NCI-H1694 (cell line): ENCODE data around the gene CCDC142.

Source experiments
- DNase-seq: peaks from one replicate; lab custom pipeline; 2025; lab: John Stamatoyannopoulos, UW

Gene CCDC142, protein sequence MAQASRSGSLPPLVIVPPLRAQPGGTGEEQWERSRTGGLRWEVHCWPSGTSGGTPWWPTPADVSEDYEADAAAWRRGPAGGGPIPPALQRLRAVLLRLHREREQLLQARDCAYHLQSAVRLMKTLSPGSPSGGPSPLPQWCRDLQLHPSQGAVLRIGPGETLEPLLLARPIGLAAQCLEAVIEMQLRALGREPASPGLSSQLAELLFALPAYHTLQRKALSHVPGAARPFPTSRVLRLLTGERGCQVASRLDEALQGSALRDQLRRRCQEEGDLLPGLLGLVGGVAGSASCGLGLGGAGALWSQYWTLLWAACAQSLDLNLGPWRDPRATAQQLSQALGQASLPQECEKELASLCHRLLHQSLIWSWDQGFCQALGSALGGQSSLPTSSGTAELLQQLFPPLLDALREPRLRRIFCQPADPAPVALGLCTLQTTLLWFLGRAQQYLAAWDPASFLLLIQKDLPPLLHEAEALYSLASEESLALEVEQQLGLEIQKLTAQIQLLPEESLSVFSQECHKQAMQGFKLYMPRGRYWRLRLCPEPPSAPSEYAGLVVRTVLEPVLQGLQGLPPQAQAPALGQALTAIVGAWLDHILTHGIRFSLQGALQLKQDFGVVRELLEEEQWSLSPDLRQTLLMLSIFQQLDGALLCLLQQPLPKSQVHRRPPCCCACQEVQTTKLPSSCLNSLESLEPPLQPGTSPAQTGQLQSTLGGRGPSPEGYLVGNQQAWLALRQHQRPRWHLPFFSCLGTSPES

GRCh38 chr2:74482801-74483674, at the start of gene CCDC142, which contains the start of gene TTC31:
TSS of gene CCDC142 (minus strand) at chr2:74482998. CDS start at chr2:74482837, 161 bp downstream.
TSS of gene TTC31 (plus strand) at chr2:74483081. CDS start at chr2:74483096, 15 bp downstream.
- DNase-seq: peak; percentile 96

- DNase-seq: peak; percentile 62
Measured at GRCh38 chr2:74532222-74532621, 49.4 kb upstream of the CCDC142 start.

- no peak for DNase-seq
Measured at GRCh38 chr2:74531666-74532065, 48.9 kb upstream of the CCDC142 start.

DNA sequence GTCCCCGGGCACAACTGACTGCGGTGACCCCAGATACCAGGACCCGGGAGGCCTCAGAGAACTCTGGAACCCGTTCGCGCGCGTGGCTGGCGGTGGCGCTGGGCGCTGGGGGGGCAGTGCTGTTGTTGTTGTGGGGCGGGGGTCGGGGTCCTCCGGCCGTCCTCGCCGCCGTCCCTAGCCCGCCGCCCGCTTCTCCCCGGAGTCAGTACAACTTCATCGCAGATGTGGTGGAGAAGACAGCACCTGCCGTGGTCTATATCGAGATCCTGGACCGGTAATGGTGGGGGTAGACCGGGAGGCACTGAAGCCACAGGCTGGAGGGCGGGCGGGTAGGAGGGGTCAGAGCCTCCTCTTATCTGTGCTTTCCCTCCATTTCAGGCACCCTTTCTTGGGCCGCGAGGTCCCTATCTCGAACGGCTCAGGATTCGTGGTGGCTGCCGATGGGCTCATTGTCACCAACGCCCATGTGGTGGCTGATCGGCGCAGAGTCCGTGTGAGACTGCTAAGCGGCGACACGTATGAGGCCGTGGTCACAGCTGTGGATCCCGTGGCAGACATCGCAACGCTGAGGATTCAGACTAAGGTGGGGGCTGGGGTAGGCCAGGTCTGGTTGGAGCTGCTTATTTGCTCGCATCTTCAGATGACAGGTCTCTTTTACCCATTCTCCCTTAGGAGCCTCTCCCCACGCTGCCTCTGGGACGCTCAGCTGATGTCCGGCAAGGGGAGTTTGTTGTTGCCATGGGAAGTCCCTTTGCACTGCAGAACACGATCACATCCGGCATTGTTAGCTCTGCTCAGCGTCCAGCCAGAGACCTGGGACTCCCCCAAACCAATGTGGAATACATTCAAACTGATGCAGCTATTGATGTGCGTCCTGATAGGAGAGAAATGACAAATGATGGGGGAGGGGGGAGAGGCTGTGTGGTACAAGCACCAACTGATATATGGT, 47.7 kb upstream of the CCDC142 start:
- DNase-seq: no peak

DNA sequence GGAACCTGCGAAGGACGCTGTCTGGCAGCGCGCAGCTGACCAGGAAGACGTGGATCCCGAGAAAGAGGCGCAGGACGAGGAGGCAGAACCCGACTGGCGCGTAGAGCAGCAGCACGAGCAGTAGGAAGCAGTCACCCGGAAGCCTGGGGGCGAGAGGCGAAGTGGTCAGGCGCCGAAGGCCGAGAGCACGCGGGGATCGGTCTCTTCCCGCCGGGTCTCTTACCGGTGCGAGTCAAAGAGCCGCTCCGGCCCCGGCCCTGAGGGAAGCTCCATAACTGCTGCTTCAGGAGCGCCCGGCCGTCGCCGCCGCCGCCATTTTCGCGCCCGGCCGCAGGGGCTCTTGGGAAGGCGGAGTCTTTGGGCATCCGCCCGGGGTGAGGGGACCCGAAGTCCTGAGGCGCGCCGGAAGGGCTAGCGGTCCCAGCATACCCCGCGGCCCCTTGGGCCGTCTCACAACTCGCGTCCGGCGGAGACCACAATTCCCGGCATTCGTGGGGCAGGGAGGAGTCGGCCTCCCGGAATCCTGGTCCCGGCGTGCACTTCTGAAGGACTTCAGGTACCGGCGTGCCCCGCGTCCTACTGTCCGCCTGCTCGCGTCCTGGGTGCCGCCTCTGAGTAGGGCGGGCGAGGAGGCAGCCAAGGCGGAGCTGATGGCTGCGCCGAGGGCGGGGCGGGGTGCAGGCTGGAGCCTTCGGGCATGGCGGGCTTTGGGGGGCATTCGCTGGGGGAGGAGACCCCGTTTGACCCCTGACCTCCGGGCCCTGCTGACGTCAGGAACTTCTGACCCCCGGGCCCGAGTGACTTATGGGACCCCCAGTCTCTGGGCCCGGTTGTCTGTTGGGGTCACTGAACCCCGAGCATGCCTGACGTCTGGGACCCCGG, 46.8 kb upstream of the CCDC142 start, which contains the start of the genes AUP1 and HTRA2:
Gene AUP1, minus strand, starts transcription at position 350 of the 882 bp plus-strand sequence. Its CDS starts 77 bp downstream, at position 273.
Gene HTRA2, plus strand, starts transcription at position 577 of the 882 bp plus-strand sequence. Its CDS starts 74 bp downstream, at position 651.
- peak; percentile 93 for DNase-seq

DNA sequence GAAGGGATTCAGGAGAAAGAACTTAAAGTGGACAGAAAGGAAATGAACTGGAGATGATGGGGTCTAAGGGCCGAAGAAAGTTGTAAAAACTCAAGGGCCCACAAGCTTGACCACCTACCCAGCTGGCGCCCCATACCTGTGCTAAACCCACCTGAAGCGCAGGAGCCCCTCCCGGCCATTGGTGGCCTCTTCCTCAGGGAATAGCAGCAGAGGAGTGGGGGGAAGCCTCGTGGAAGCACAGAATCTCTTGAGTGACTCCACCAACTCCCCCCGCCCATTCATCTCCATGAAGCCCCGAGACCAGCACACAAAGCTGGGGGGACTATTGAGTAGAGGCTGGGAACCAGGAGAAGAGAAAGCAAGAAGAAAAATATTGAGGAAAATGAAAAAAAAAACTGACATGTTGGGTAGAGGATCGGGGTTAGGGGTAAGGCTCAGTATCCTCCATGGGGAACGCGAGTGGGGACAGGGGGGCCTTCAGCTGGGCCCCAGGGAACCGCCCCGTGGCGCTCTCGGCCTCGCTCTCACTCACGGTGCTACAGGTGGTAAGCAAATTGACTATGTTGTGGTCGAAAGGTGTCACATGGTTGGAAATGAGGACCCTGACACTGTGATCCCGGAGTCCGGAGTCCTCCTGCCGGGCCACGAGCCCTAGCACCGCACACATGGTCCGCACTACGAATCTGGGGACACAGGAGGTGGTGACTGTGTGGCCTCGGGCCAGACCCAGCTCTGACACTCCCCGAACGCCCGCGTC, 46.0 kb upstream of the CCDC142 start:
- no peak for DNase-seq

- no peak for DNase-seq
Measured at GRCh38 chr2:74527741-74528140, 44.9 kb upstream of the CCDC142 start.

GRCh38 chr2:74526649-74527230, 43.9 kb upstream of the CCDC142 start:
- no peak for DNase-seq

- no peak for DNase-seq
Measured at GRCh38 chr2:74525717-74526648, 43.2 kb upstream of the CCDC142 start, which contains the start of gene DQX1. TSS of gene DQX1 (minus strand) at chr2:74526231. CDS start at chr2:74525729, 502 bp downstream.

- no peak for DNase-seq
Measured at GRCh38 chr2:74524955-74525716, 42.3 kb upstream of the CCDC142 start.

DNA sequence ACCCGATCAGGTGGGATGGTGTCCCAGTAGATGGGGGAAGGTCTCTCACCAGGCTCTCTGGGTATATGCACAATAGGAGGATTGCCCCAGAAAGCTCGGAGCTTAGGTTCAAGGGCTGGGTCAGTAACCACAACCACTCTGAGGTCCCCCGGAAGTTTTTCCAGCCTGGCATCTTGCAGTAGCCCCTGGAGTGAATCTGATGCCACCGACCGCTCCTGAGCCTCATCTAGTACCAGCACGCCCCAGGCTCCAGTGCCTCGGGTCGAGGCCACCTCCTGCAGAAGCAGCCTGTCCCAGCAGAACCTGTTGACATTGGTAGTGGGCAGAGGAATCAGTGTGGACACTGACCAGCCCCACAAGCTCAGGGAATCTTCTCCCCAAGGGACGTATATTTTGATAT, 41.2 kb upstream of the CCDC142 start:
- no peak for DNase-seq

- no peak for DNase-seq
Measured at GRCh38 chr2:74522516-74522915, 39.7 kb upstream of the CCDC142 start.

DNA sequence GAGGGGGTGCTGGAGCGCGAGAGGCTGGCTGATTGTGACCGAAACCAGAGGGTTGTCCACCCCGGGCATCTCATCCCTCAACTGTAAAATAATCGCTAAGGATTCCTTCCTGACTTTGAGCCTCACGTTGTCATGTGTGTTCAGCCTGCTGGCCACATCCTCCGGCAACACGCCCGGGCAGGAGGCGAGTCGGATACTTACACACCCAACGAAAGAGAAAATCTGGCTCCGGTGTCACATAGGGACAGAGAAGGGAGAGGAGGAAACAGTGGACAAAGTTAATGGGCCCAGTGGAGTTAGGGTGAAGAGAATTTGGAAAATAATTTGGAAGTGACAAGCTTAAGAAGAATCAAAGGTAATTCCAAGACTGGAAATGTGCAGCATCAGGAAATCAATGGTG, 33.9 kb upstream of the CCDC142 start:
- no peak for DNase-seq

- no peak for DNase-seq
Measured at GRCh38 chr2:74515981-74516633, 33.3 kb upstream of the CCDC142 start.

DNA sequence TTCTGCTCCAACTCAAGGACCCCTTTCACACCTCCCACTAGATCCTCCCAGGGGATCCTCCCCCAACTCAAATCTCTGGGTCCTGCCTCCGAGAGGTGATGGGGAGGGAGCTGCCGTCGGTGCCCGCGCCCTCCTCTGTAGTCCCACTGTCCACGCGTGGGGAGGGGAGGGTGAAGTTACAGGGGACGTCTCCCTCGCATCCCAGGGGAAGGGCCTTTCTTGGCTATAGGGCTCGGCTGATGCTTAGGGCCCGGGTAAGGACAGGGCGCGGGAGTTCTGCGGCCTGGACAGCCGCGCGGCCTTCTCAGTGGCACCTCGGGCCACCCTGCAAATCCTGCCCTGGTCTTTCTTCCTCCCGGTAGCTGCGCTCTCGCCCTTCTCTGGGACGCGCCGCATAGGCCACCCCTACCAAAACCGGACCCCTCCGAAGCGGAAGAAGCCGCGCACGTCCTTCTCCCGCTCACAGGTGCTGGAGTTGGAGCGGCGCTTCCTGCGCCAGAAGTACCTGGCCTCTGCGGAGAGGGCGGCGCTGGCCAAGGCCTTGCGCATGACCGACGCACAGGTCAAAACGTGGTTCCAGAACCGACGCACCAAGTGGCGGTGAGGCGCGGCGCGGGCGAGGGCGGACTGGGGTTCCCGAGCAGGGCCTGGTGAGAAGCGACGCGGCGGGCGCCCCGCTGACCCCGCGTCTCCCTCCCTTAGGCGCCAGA, 32.6 kb upstream of the CCDC142 start:
- DNase-seq: no peak
